ENCODE measurements around the gene CLRN2.

Gene CLRN2

GRCh38 chr4:17514865-17515264, at the start of gene CLRN2:
Gene CLRN2, plus strand, starts transcription at chr4:17515165. Its CDS starts 102 bp downstream, at chr4:17515267.
- DNase-seq: no peak

- no peak for DNase-seq
Observed at GRCh38 chr4:17468619-17469221, 46.2 kb upstream of the CLRN2 start.

- DNase-seq: no peak
Observed at GRCh38 chr4:17469931-17470674, 44.9 kb upstream of the CLRN2 start.

- DNase-seq: no peak
Observed at GRCh38 chr4:17475481-17475880, 39.5 kb upstream of the CLRN2 start.

GRCh38 chr4:17476853-17477252, 38.1 kb upstream of the CLRN2 start:
- DNase-seq: no peak

- no peak for DNase-seq
Observed at GRCh38 chr4:17477774-17478472, 37.0 kb upstream of the CLRN2 start.

- no peak for DNase-seq
Observed at GRCh38 chr4:17480210-17480927, 34.6 kb upstream of the CLRN2 start.

- no peak for DNase-seq
Observed at GRCh38 chr4:17480955-17481354, 34.0 kb upstream of the CLRN2 start.

- no peak for DNase-seq
Observed at GRCh38 chr4:17482716-17483115, 32.2 kb upstream of the CLRN2 start.

GRCh38 chr4:17489123-17489522, 25.8 kb upstream of the CLRN2 start:
- no peak for DNase-seq

- no peak for DNase-seq
Observed at GRCh38 chr4:17489721-17490120, 25.2 kb upstream of the CLRN2 start.

- DNase-seq: no peak
Observed at GRCh38 chr4:17490575-17491059, 24.3 kb upstream of the CLRN2 start.

GRCh38 chr4:17491196-17491595, 23.8 kb upstream of the CLRN2 start:
- no peak for DNase-seq

GRCh38 chr4:17492058-17492741, 22.8 kb upstream of the CLRN2 start:
- DNase-seq: peak; percentile 25

- DNase-seq: no peak
Observed at GRCh38 chr4:17492876-17493275, 22.1 kb upstream of the CLRN2 start.

GRCh38 chr4:17493619-17494018, 21.3 kb upstream of the CLRN2 start:
- DNase-seq: no peak

- DNase-seq: no peak
Observed at GRCh38 chr4:17494258-17495190, 20.4 kb upstream of the CLRN2 start.

- DNase-seq: no peak
Observed at GRCh38 chr4:17497890-17498523, 17.0 kb upstream of the CLRN2 start.

- no peak for DNase-seq
Observed at GRCh38 chr4:17500574-17500973, 14.4 kb upstream of the CLRN2 start.

- DNase-seq: no peak
Observed at GRCh38 chr4:17502756-17503155, 12.2 kb upstream of the CLRN2 start.

GRCh38 chr4:17504081-17504480, 10.9 kb upstream of the CLRN2 start:
- no peak for DNase-seq
